HepG2 (cell line): ENCODE results near the gene CILP2. TPM values are rescaled to one million over a fixed set of nuclear protein-coding genes. Genes with fewer than 3 reads are reported as not detected.

Experiments
- BORCS8-MEF2B ChIP-seq: sonication (generic); formaldehyde crosslinking; IDR thresholded peaks from 2 replicates; pipeline ENCODE4 v1.8.0; 2022; ENCODE audit warnings: mild to moderate bottlenecking, missing genetic modification reagents
- BRCA1 ChIP-seq: sonication (generic); formaldehyde crosslinking; IDR thresholded peaks from 2 replicates; pipeline ENCODE4 v1.4.0; 2020; ENCODE audit warnings: missing genetic modification reagents
- CC2D1A ChIP-seq: sonication (generic); formaldehyde crosslinking; IDR thresholded peaks from 2 replicates; pipeline ENCODE4 v1.8.1; 2023; ENCODE audit warnings: mild to moderate bottlenecking, missing genetic modification reagents
- HOXA5 ChIP-seq: sonication (generic); formaldehyde crosslinking; IDR thresholded peaks from 2 replicates; pipeline ENCODE4 v1.4.0; 2020; ENCODE audit warnings: missing genetic modification reagents
- MIER3 ChIP-seq: IDR thresholded peaks from 2 replicates; pipeline ENCODE4 v1.6.1; 2016; ENCODE audit warnings: missing compliant biosample characterization, borderline replicate concordance
- MIXL1 ChIP-seq: IDR thresholded peaks from 2 replicates; pipeline ENCODE4 v1.6.1; 2016
- MYC ChIP-seq: sonication (generic); formaldehyde crosslinking; IDR thresholded peaks from 2 replicates; pipeline ENCODE4 v1.9.0; 2021; ENCODE audit warnings: missing genetic modification reagents, borderline replicate concordance
- NFAT5 ChIP-seq: sonication (generic); formaldehyde crosslinking; IDR thresholded peaks from 2 replicates; pipeline ENCODE4 v1.4.0; 2020; ENCODE audit warnings: missing genetic modification reagents
- NFYC ChIP-seq: IDR thresholded peaks from 2 replicates; pipeline ENCODE4 v1.6.1; 2016; ENCODE audit warnings: missing genetic modification reagents, missing compliant biosample characterization
- SCMH1 ChIP-seq: sonication (generic); formaldehyde crosslinking; IDR thresholded peaks from 2 replicates; pipeline ENCODE4 v1.9.0; 2021; ENCODE audit warnings: missing genetic modification reagents, mild to moderate bottlenecking, borderline replicate concordance
- SMC3 ChIP-seq: IDR thresholded peaks from 2 replicates; pipeline ENCODE4 v1.6.1; 2011; ENCODE audit warnings: low read length, improper control_type of control experiment
- SSRP1 ChIP-seq: IDR thresholded peaks from 2 replicates; pipeline ENCODE4 v1.6.1; 2016; ENCODE audit warnings: control low read depth
- ZFP36 ChIP-seq: fragments of 150-350 bp; IDR thresholded peaks from 2 replicates; pipeline ENCODE4 v1.6.1; 2018; ENCODE audit warnings: borderline replicate concordance, low read length, low read depth; ENCODE audit not compliant: partially characterized antibody
- ZFY ChIP-seq: sonication (generic); formaldehyde crosslinking; IDR thresholded peaks from 2 replicates; pipeline ENCODE4 v1.4.0; 2020; ENCODE audit warnings: missing genetic modification reagents
- ZNF12 ChIP-seq: sonication (generic); formaldehyde crosslinking; IDR thresholded peaks from 2 replicates; pipeline ENCODE4 v1.5.0; 2020; ENCODE audit warnings: missing genetic modification reagents
- ZNF280D ChIP-seq: sonication (generic); formaldehyde crosslinking; IDR thresholded peaks from 2 replicates; pipeline ENCODE4 v1.5.1; 2020; ENCODE audit warnings: mild to moderate bottlenecking, missing genetic modification reagents
- ZNF30 ChIP-seq: sonication (generic); formaldehyde crosslinking; IDR thresholded peaks from 2 replicates; pipeline ENCODE4 v1.5.0; 2020; ENCODE audit warnings: mild to moderate bottlenecking, missing genetic modification reagents
- ZNF614 ChIP-seq: IDR thresholded peaks from 2 replicates; pipeline ENCODE4 v1.6.1; 2018; ENCODE audit warnings: missing biosample characterization, missing genetic modification reagents, inconsistent platforms, borderline replicate concordance
- ZNF7 ChIP-seq: IDR thresholded peaks from 2 replicates; pipeline ENCODE4 v1.6.1; 2016; ENCODE audit warnings: missing biosample characterization, missing genetic modification reagents
- ZSCAN30 ChIP-seq: sonication (generic); formaldehyde crosslinking; IDR thresholded peaks from 2 replicates; pipeline ENCODE4 v1.5.0; 2020; ENCODE audit warnings: mild to moderate bottlenecking, missing genetic modification reagents
- ZXDC ChIP-seq: sonication (generic); formaldehyde crosslinking; IDR thresholded peaks from 2 replicates; pipeline ENCODE4 v1.5.0; 2020; ENCODE audit warnings: mild to moderate bottlenecking, missing genetic modification reagents
- polyA plus RNA-seq, 8 experiments: library from polyadenylated mRNA; depleted of rRNA in 3 of 8; stranded (reverse) in 7 of 8; unstranded in 1 of 8; fragments of >200 nt; fragmentation: Illumina TruSeq in 4 of 8; extraction: Trizol in 4 of 8; gene quantifications; 2 replicates each; pipeline versions ENCODE4 v1.2.1 to v1.2.3, GENCODE V29; 2011 to 2016; ENCODE audit warnings: low read depth in 4 of 8, missing spikeins in 1 of 8, mixed read lengths in 1 of 8; ENCODE audit not compliant: insufficient read depth in 1 of 8
- total RNA-seq, 5 experiments: library from RNA; depleted of rRNA; stranded (reverse); fragments of >200 nt; fragmentation: Illumina TruSeq; extraction: Trizol; gene quantifications; 2 replicates each; pipeline ENCODE4 v1.2.3, GENCODE V29; 2016; ENCODE audit warnings: low read depth in 1 of 5

Gene CILP2
- total and polyA plus RNA-seq, 2 of the 13 experiments (the other 11 are each of a cell fraction or from before 2014, with no cell fraction given): 0.09 to 0.37 TPM

GRCh38 chr19:19490214-19490968, 47.7 kb upstream of the CILP2 start (continued):
- TF ChIP-seq ZXDC (CRISPR knock-in tag): no peak
- no peak for TF ChIP-seq ZNF7
- TF ChIP-seq ZSCAN30 (CRISPR knock-in tag): no peak
- no peak for TF ChIP-seq ZNF30 (CRISPR knock-in tag)
- no peak for TF ChIP-seq ZNF12 (CRISPR knock-in tag)
- no peak for TF ChIP-seq CC2D1A (CRISPR knock-in tag)
- TF ChIP-seq NFAT5: no peak
- no peak for TF ChIP-seq MYC
- TF ChIP-seq SMC3: peak; percentile 68
- no peak for TF ChIP-seq SSRP1 (CRISPR knock-in tag)
- no peak for TF ChIP-seq SCMH1 (CRISPR knock-in tag)
- no peak for TF ChIP-seq ZFP36
- TF ChIP-seq MIXL1 (CRISPR knock-in tag): 0 out of 2 replicates have a peak, but pooled peaks have one; percentile 28
- peak; percentile 28; the same call in 1 of the 2 replicates for TF ChIP-seq ZNF614 (CRISPR knock-in tag)
- 0 out of 2 replicates have a peak, but pooled peaks have one; percentile 51 for TF ChIP-seq ZNF280D (CRISPR knock-in tag)
- 0 out of 2 replicates have a peak, but pooled peaks have one; percentile 51 for TF ChIP-seq BORCS8-MEF2B (CRISPR knock-in tag)
- no peak for TF ChIP-seq HOXA5 (CRISPR knock-in tag)
- TF ChIP-seq BRCA1: no peak
- TF ChIP-seq MIER3 (CRISPR knock-in tag): no peak
- TF ChIP-seq NFYC (CRISPR knock-in tag): no peak
- no peak for TF ChIP-seq ZFY (CRISPR knock-in tag)
